H1 (cell line): ENCODE results near the gene NACAD. TPM values are rescaled to one million over a fixed set of nuclear protein-coding genes. Genes with fewer than 3 reads are reported as not detected.

ENCODE experiments used
- CHD7 ChIP-seq: fragments of 300-600 bp; sonication (generic); IDR thresholded peaks from 2 replicates; pipeline ENCODE4 v1.7.1; 2012; ENCODE audit warnings: low read length, moderate library complexity, mild to moderate bottlenecking, inconsistent platforms; ENCODE audit not compliant: insufficient replicate concordance
- PHF8 ChIP-seq: fragments of 200-600 bp; sonication (generic); conservative IDR thresholded peaks from 2 replicates; pipeline ENCODE4 v1.7.1; 2012; ENCODE audit warnings: low read depth, mild to moderate bottlenecking, inconsistent platforms, low read length, moderate library complexity
- polyA plus RNA-seq, 7 experiments: library from polyadenylated mRNA; depleted of rRNA in 3 of 7; stranded (reverse) in 5 of 7; unstranded in 2 of 7; fragments of >200 nt in 5 of 7; fragments of 200-250 nt in 2 of 7; gene quantifications; 1 replicate in 5 of 7; 2 replicates in 1 of 7; 4 replicates in 1 of 7; pipeline versions ENCODE4 v1.2.1 to v1.2.3, GENCODE V29; 2011 to 2013; ENCODE audit warnings: missing spikeins in 2 of 7, mixed read lengths in 2 of 7
- total RNA-seq: library from RNA; stranded (reverse); fragmentation: NEBNext Ultra II Directional; extraction: Animal tissue kit (Norgen Biotek cat#: 25700); gene quantifications from 2 replicates; pipeline ENCODE4 v1.2.1, GENCODE V29; 2021

The NACAD gene
- total and polyA plus RNA-seq, 2 of the 8 experiments (the other 6 are each of a cell fraction or from before 2014, with no cell fraction given) = 1.3 to 6.0 TPM

- TF ChIP-seq CHD7 (no peak), PHF8 (no peak)
Measured at GRCh38 chr7:45036796-45037195, 52.0 kb downstream of the NACAD start (continued).
